ENCODE data around the gene RHOF. TPM values are rescaled to one million over a fixed set of nuclear protein-coding genes. Genes with fewer than 3 reads are reported as not detected.
A peak's percentile ranks its signal among the peaks of the same experiment; 100 is the strongest.

Gene RHOF
- polyA plus RNA-seq, 1 of the 3 experiments (the other 2 are of a cell fraction), result 5.0 TPM

GRCh38 chr12:121797937-121798786 is 4.7 kb upstream of the RHOF start (continued):
- TF ChIP-seq CTCF (IDR thresholded peaks at IDR 0.05) (no peak), USF2 (IDR thresholded peaks at IDR 0.05; ENCODE audit: borderline replicate concordance, low read depth, low read length) (peak; percentile 41; the same call in 1 of the 2 replicates), CHD2 (IDR thresholded peaks at IDR 0.05; ENCODE audit: low read length, partially characterized antibody) (peak; percentile 88), ELF1 (IDR thresholded peaks at IDR 0.05) (no peak), SIN3A (IDR thresholded peaks at IDR 0.05; ENCODE audit: borderline replicate concordance, low read depth, low read length) (no peak), YY1 (IDR thresholded peaks at IDR 0.05; ENCODE audit: low read depth) (no peak), RXRA (IDR thresholded peaks at IDR 0.05; ENCODE audit: borderline replicate concordance, low read depth) (no peak), RCOR1 (IDR thresholded peaks at IDR 0.05; ENCODE audit: low read length) (0 out of 2 replicates have a peak, but pooled peaks have one; percentile 58), SMC3 (IDR thresholded peaks at IDR 0.05; ENCODE audit: low read depth, low read length) (no peak), GATA2 (CRISPR knock-in tag; IDR thresholded peaks at IDR 0.05) (peak; percentile 26; the same call in 1 of the 2 replicates), IRF3 (IDR thresholded peaks at IDR 0.05; ENCODE audit: low read depth, low read length) (no peak)

GRCh38 chr12:121796855-121797751 is 3.6 kb upstream of the RHOF start:
- H3K9ac ChIP-seq, result peak overlapping the region; percentile 60; the same call in 1 of the 2 replicates
- H3K36me3 ChIP-seq (replicated peaks in 1 of 2; ENCODE audit: control insufficient read depth in 1 of 2, insufficient read depth in 2 of 2, low read length in 1 of 2), result peaks cover 8 to 11% of the 10 kb centered on the region in 2 experiments
- no peak overlapping the region for H2AFZ ChIP-seq (ENCODE audit: low read depth)
- H3K4me2 ChIP-seq, result peak overlapping the region; percentile 86
- 23% methylated on average over 37 of the region's 39 CpGs for WGBS (ENCODE audit: low lambda C conversion rate)
- no peaks in the 10 kb centered on the region for H3K9me3 ChIP-seq
- POLR2A ChIA-PET, result interaction anchor here (0.6 to 7.0 kb wide), 6 partner anchors 10 to 516 kb away, joined by 3 to 79 read pairs (median 16); partner anchors contain the start of genes PSMD9 and TMEM120B
- CTCF ChIA-PET, result interaction anchor here (0.6 to 16.0 kb wide), 13 partner anchors 12 to 480 kb away, joined by 3 to 675 read pairs (median 6); partner anchors contain the start of genes PSMD9 and SETD1B
- peaks cover 58% of the 10 kb centered on the region for H3K79me2 ChIP-seq (ENCODE audit: insufficient read depth)
- no peaks in the 10 kb centered on the region for H3K9me2 ChIP-seq
- peaks cover 53% of the 10 kb centered on the region for H3F3A ChIP-seq (replicated peaks; ENCODE audit: insufficient read depth)
- peak overlapping the region; percentile 34 to 53 for H3K4me3 ChIP-seq (ENCODE audit: low read depth in 2 of 2, low read length in 1 of 2)
- H4K20me1 ChIP-seq (ENCODE audit: insufficient read depth), result no peaks in the 10 kb centered on the region; the same call in 1 of the 2 replicates
- peak overlapping the region; percentile 98 to 99 for H3K27ac ChIP-seq (ENCODE audit: low read depth in 2 of 2, low read length in 1 of 2)
- H3K4me1 ChIP-seq (ENCODE audit: control insufficient read depth in 1 of 2, insufficient read depth in 2 of 2, low read depth in 1 of 2, low read length in 1 of 2), result peaks cover 40 to 67% of the 10 kb centered on the region in 2 experiments
- peak; percentile 82 for DNase-seq
- no peaks in the 10 kb centered on the region for H3K27me3 ChIP-seq (ENCODE audit: insufficient read depth)
- TF ChIP-seq FOXJ3 (CRISPR knock-in tag; IDR thresholded peaks at IDR 0.05), result 0 out of 2 replicates have a peak, but pooled peaks have one; percentile 20
- TF ChIP-seq USF1 (IDR thresholded peaks at IDR 0.05; ENCODE audit: borderline replicate concordance, low read depth), result no peak
- peak; percentile 78 for TF ChIP-seq GABPA (IDR thresholded peaks at IDR 0.05; ENCODE audit: low read depth)
- peak; percentile 52; the same call in 1 of the 2 replicates for TF ChIP-seq MXI1 (IDR thresholded peaks at IDR 0.05; ENCODE audit: low read depth, low read length)
- TF ChIP-seq YY1 (IDR thresholded peaks at IDR 0.05; ENCODE audit: low read depth), result no peak
- TF ChIP-seq SMC3 (IDR thresholded peaks at IDR 0.05; ENCODE audit: low read depth, low read length), result 0 out of 2 replicates have a peak, but pooled peaks have one; percentile 16
- TF ChIP-seq TAF1 (IDR thresholded peaks at IDR 0.05; ENCODE audit: borderline replicate concordance, low read depth, low read length), result peak; percentile 37; the same call in 1 of the 2 replicates
- no peak for TF ChIP-seq FOXM1 (IDR thresholded peaks at IDR 0.05; ENCODE audit: low read depth)
- 0 out of 2 replicates have a peak, but pooled peaks have one; percentile 49 for TF ChIP-seq MAX (IDR thresholded peaks at IDR 0.05; ENCODE audit: low read depth)
- no peak for TF ChIP-seq GATA2 (CRISPR knock-in tag; IDR thresholded peaks at IDR 0.05)
- no peak for TF ChIP-seq FOSL2 (IDR thresholded peaks at IDR 0.05; ENCODE audit: borderline replicate concordance, low read depth)
- TF ChIP-seq JUND (IDR thresholded peaks at IDR 0.05), result no peak
- TF ChIP-seq TCF12 (IDR thresholded peaks at IDR 0.05), result 0 out of 2 replicates have a peak, but pooled peaks have one; percentile 10

All from SK-N-SH (cell line).